ENCODE data around the gene FLOT2.
A peak's percentile ranks its signal among the peaks of the same experiment; 100 is the strongest.
"Not testable (repeated sequence)": the region's sequence is repeated elsewhere in the genome, so short reads cannot be mapped to it uniquely, and the experiment has no call there.

The FLOT2 gene

DNA sequence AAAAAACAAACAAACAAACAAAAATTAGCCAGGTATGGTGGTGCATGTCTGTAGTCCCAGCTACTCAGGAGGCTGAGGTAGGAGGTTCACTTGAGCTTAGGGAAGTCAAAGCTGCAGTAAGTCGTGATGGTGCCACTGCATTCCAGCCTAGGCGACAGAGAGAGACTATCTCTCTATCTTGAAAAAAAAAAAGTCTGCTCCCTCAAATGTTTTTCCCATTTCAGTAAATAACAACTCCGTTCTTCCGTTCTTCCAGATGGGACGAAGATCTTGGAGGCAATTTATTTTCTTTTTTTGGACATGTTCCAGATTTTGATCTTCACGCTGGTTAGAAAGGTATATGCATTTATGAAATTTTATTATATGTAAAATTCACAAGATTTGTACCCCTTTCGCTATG is 23.7 kb downstream of the FLOT2 start:
- no peak for DNase-seq (ENCODE audit: low spot score)

DNA sequence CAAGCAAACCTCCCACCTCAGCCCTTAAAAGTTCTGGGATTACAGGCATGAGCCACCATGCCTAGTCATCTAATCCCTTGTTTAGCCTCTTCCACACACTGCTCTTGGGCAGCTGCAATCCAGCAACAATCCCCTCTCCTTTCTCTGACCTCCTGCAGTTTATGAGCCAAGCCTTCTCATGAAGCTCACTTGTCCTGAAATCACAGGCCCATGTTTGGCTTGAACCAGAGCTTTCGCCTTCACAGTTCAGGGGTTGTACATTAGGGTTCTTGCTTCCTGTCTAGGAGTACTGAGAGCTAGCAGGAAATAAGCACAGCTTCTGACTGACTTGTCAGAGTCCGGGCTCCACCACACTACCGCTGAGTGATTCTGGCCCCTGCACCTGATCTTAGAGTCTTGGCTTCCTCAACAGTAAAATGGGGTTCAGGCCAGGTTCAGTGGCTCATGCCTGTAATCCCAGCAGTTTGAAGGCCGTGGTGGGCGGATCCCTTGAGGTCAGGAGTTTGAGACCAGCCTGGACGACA is 26.4 kb downstream of the FLOT2 start:
- DNase-seq (ENCODE audit: low spot score), result no peak

DNA sequence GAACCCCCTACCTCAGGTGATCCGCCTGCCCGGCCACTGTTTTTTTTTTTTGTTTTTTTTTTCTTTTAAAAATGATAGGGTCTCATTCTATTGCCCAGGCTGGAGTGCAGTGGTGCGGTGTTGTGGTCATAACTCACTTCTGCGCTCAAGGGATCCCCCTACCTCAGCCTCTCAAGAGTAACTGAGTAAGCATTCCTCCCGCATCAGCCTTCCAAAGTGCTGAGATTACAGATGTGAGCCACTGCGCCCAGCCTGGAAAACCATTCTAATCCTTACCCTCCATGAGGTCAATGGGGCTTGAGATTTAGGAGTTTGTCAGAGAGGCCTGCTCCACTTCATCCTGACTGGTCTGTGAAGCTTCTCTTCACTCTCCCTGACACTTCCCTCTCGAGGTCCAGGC is 30.3 kb downstream of the FLOT2 start:
- no peak for DNase-seq (ENCODE audit: low spot score)

DNA sequence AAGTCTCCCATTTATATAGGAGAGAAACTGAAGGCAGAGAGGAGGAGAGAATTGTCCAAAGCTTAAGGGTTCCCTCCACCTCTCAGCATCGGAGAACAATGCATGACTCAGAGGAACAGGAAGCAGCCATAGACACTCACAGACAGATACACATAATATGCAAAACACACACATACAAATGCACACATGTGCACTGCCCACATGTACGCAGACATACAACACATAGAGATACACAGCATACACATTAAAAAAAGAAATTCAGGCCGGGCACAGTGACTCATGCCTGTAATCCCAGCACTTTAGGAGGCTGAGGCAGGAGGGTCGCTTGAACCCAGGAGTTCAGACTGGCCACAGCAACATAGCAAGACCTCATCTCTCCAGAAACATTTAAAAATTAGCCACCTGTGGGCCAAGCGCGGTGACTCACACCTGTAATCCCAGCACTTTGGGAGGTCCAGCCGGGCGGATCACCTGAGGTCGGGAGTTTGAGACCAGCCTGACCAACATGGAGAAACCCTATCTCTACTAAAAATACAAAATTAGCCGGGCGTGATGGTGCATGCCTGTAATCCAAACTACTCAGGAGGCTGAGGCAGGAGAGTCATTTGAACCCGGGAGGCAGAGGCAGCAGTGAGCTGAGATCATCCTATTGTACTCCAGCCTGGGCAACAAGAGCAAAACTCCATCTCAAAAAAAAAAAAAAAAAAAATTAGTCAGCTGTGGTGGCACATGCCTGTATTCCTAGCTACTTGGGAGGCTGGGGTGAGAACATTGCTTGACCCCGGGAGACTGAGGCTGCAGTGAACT is 31.4 kb downstream of the FLOT2 start:
- no peak for DNase-seq (ENCODE audit: low spot score)

DNA sequence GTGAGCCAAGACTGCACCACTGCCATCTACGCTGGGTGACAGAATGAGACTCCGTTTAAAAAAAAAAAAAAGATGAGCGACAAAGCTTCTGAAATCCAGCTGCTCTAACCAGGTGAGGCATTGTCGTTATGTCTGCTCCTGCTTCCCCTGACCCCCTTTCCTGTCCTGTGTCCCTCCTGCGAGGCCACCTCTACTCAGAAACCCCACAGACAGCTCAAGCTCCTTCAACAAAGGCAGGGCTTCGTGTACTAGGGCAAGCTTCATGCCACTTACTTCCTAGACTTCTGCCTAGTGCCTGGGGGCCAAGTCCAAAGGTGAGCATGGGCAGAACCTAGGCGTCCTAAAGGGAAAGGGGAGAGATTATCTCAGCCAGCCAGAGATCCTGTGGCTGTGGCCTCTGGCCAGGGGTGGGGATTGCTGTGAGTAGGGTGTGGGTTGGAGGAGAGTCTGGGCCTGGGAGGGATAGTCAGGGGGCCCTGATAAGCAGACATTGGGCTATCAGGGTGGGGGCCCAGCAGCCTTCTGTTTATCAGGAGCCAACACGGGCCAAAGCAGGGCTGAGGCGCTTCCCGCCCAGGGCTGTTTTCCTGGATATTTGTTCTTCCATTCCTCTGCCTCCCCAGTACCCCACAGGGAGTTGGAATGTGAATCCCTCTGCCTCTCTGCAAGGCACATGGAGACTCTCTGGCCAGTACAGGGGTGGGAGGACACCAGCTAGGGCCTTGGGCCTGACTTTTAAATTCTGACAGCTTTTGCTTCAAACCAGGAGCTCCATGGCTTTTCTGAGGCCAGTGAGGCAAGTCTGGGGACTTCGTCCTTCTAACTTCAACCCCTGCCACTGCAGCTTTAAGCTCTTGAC is 32.3 kb downstream of the FLOT2 start:
- no peak for DNase-seq (ENCODE audit: low spot score)

DNA sequence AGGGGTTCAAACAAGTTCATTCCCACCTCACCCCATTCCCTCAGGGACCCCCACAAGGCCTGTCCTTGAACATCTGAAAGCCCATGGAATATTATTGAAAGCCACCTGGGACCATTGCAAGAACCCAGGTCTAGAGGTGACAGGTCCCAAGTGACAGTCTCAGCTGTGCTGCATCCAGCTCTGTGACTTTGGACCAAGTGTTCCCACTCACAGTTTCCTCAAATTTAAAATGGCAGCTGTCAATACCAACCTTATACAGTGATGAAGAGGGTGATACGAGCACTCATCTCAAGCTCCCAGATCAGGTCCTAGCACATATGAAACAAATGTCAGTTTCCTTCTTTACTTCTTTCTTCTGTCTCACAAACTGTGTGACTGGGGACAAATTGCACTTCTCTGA is 33.6 kb downstream of the FLOT2 start:
- DNase-seq (ENCODE audit: low spot score), result no peak

DNA sequence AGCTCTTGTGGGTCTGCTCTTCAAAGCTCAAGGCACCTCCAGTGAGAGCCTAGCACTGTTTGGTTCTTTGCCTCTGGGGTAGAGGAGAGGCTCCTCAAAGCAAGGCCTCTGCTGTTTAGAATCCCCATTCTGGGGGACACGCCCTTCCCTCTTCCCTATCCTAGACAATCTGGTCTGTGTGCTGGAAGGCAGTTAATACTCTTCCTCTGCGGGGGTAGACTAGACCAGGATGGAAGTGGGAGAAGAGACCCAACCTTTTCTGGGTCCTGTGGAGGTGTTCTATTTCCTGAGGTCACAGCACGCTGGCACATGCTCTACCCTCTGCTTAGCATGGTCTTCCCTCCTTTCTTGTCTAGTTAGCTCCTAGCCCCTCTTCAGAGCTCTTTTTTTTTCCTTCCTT is 35.0 kb downstream of the FLOT2 start:
- no peak for DNase-seq (ENCODE audit: low spot score)

DNA sequence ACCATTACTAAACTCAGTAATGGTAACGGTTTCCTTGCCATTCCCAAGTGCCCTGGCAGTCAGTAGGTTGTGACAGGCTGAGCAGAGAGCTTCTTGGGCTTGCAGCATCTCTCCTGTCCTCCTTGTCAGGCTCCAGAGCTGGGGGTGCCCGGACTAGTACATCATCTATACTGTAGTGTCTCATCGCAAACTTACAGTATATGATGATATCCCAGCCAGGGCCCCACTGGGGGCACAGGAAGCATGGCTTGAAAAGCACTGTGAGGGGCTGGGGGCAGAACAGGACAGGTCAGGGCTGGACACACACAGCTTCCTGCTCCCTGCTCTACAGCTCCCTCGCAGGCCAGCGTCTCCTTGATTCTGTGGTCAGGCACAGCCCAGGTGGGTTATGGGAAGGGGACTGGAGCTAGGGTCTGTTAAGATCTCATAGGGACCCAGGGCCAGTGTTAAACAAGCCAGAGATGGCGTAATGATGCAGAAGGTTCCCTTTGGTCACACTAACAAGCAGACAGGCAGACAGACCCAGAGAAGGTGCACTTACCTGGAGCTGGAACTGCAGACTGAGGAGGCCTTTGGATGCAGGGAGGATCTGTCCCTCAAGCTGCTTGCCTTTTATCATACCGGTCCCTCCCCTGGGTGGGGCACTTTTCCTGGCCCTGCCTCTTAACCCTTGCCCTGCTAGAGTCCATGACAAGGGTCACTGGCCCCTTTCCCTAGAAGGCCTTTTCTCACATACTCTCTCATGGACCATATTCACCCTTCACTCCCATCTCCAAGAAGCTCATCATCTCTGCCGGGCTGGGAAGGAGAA is 35.9 kb downstream of the FLOT2 start:
- no peak for DNase-seq (ENCODE audit: low spot score)

DNA sequence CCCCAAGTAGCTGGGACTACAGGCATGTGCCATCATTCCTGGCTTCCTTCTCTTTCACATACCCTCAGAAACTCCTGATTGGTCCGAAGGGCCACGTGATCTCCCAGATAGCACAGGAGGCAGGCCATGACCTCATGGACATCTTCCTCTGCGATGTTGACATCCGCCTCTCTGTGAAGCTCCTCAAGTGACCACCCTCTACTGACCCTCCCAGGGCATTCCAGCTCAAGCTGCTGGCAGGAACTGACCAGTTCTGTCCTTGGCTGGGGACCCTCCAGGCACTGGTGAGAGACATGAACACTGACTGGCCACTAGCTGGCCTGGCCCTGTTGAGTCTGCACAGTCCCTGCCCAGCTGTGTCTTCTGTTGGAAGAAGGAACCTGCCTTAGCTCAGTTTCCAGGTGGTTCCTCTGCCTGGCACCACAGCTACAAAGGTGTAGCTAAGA is 37.1 kb downstream of the FLOT2 start:
- DNase-seq (ENCODE audit: low spot score), result no peak

DNA sequence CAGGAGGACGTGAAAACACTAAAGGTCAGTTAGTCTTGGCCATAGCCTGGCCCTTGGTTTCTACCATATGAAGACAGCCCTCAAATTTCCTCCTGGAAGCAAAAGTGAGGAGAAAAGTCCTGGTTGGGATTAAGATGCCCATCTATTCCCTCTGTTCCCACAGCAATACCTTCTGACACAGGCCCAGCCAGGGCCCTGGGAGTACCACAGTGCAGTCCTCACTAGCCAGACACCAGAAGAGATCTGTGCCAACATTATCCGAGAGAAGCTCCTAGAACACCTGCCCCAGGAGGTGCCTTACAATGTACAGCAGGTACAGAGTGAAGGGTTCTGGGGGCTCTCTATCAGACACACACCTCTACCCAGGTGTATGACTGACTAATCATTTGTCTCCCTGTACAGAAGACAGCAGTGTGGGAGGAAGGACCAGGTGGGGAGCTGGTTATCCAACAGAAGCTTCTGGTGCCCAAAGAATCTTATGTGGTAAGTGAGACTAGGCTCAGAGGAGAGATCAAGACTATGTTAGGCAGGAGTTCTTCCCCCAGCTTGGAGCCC is 38.7 kb downstream of the FLOT2 start:
- no peak for DNase-seq (ENCODE audit: low spot score)

DNA sequence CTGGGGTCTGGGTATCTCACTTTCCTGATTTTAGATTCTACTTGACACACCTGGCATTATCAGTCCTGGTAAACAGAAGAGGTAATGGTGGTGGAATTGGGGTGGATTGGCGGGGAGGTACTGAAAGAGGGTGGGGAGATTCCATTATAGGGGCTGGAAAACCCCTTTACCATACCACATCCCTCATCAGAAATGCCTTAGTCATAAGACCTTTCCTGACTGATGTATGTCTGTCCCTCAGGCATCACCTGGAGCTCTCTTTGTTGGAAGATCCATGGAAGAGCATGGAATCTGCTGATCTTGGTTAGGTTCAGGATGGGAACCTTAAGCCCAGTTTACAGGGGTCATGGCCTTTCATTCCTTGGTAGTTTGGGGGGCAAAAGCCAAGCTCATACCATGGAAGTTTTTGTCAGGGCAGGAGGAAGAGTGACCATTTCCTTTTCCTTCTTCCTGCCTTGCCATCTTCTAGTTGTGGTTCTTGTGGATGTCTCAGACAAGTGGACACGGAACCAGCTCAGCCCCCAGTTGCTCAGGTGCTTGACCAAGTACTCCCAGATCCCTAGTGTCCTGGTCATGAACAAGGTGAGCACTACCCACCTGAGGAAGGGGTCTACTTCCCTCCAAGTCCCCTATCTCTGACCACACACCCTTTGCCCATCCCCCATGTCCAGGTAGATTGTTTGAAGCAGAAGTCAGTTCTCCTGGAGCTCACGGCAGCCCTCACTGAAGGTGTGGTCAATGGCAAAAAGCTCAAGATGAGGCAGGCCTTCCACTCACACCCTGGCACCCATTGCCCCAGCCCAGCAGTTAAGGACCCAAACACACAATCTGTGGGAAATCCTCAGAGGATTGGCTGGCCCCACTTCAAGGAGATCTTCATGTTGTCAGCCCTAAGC is 39.4 kb downstream of the FLOT2 start:
- DNase-seq (ENCODE audit: low spot score), result no peak

DNA sequence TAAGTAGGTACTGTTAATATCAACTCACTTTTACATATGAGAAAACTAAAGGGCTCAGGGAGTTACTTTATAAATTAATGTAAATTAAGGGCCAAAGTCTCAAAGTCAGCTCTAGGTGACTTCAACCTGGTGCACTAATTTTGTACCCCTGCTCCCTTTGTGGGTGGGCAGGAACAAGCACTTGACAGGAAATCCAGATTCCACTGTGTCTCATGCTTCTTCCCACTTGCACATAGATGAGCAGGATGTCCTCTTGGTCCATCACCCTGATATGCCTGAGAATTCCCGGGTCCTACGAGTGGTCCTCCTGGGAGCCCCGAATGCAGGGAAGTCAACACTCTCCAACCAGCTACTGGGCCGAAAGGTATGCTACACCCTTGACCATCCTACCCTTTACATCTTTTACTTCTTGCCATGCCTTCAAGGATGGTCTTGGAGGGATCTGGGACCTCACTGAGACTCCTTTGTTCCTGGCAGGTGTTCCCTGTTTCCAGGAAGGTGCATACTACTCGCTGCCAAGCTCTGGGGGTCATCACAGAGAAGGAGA is 41.4 kb downstream of the FLOT2 start:
- no peak for DNase-seq (ENCODE audit: low spot score)

DNA sequence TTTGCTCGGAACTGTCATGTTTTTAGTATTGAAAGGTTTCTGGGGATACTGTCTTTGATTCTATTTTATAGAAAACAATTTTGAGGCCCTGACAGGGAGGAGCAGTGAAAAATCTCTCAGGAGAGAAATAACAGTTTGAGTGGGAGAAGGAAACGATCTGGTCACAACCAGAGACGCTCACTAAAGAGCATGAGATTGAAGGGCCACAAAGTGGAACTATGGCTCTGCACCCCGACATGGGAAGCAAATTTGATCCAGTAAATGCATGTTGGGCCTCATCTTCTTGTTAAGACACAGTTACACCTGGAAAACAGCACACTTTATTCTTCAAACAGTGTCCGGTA is 42.2 kb downstream of the FLOT2 start:
- no peak for DNase-seq (ENCODE audit: low spot score)

DNA sequence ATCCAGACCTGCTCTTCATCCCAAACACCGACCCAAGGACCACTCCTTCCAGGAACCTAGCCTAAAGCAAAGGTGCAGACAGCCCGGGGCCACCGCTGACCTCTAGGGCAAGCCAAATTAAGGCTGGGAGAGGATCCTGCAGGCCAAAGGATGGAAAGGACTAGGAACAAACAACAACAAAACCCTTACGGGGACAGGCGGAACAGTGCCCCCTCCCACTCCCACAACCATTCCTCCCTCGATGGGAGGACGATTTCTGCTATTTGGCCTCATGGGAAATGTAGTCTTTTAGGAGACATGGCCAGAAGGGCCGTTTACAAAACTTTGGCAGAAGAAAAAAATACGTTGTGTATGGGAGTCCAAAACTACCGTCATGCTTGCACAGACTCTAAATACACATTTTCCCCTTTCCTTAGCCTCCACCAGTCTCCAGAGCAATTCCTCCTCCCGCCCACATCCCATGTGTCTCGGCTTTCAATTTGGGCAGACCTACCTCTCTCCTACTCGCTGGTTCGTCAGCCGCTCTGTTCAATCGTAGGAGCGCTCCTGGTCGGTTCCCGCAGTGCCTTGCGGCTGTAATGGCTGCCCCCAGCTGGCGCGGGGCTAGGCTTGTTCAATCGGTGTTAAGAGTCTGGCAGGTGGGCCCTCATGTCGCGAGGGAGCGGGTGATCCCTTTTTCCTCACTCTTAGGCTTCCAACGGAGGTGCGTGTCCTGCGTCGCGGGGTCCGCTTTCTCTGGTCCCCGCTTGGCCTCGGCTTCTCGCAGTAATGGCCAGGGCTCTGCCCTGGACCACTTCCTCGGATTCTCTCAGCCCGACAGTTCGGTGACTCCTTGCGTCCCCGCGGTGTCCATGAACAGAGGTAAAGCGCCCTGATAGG is 42.8 kb downstream of the FLOT2 start, which contains the start of gene ERAL1:
TSS of gene ERAL1 (plus strand) at position 560 of the 879 bp plus-strand sequence. CDS start at position 579, 19 bp downstream.
- peak; percentile 89 for DNase-seq (ENCODE audit: low spot score)

DNA sequence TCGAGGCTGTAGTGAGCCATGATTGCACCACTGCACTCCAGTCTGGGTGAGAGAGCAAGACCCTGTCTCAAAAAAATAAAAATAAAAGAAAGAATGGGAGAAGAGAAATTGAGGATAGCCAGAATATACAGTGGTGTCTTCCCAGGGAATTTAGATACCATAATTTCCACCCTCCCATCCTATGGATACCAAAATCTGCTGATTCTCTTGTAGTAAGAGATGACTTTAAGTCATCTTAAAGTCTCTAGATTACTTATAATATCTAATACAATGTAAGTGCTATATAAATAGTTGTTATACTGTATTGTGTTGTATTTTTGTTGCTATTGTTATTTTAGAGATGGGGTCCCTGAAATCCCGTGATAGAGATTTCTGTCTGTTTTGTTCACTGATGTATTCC is 44.2 kb downstream of the FLOT2 start:
- DNase-seq (ENCODE audit: low spot score), result no peak

DNA sequence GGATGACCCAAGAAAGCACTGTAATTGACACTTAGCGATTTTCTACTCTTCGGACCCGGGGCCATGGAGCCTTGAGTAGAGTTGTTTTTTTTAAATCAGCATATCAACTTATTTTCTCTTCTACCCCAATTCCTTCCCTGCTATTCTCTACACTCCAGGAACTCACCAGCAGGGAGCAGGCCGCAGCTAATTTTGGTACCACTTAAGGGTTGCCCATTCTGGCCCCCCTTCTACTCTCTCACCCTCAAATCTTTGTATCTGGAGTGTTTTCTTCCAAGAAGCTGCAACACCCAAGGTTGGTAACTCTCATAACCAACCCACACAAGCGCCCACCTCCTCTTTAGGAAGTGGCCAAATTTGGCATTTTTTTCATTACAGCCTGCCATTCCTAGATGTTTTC is 48.3 kb downstream of the FLOT2 start:
- DNase-seq (ENCODE audit: low spot score), result no peak

DNA sequence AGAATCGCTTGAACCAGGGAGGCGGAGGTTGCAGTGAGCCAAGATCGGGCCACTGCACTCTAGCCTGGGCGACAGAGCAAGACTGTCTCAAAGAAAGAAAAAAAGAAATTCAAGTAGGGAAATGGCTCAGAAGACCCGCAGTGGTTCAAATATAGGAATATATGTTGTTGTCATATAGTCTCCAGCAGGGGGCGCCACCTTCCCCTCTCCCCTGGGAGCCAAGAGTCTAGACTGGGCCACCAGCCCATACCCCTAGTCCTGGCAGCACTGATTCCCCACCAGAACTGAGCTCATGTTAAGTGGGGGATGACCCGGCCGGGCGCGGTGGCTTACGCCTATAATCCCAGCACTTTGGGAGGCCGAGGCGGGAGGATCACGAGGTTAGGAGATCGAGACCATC is 48.9 kb downstream of the FLOT2 start:
- not testable (repeated sequence) for DNase-seq (ENCODE audit: low spot score)

DNA sequence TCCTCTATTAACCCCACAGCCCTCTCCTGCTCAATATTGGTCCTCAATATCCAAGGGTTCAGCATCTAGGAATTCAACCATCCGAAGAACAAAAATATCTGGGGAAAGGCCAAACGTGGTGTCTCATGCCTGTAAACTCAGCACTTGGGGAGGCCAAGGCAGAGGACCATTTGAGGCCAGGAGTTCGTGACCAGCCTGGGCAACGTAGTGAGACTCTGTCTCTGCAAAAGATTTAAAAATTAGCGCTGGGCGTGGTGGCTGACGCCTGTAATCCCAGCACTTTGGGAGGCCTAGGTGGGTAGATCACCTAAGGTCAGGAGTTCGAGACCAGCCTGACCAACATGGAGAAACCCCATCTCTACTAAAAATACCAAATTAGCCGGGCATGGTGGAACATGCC is 50.8 kb downstream of the FLOT2 start:
- not testable (repeated sequence) for DNase-seq (ENCODE audit: low spot score)

DNA sequence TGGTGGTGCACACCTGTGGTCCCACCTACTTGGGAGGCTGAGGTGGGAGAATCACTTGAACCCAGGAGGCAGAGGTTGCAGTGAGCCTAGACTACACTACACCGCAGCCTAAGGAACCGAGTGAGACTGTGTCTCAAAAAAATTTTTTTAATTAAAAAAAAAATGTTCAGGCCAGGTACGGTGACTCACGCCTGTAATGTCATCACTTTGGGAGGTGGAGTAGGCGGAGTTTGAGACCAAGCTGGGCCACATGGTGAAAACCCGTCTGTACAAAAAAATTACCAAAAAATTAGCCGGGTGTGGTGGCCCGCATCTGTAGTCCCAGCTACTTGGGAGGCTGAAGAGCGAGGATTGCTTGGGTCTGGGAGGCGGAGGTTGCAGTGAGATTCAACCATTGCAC is 51.3 kb downstream of the FLOT2 start:
- DNase-seq (ENCODE audit: low spot score), result no peak

DNA sequence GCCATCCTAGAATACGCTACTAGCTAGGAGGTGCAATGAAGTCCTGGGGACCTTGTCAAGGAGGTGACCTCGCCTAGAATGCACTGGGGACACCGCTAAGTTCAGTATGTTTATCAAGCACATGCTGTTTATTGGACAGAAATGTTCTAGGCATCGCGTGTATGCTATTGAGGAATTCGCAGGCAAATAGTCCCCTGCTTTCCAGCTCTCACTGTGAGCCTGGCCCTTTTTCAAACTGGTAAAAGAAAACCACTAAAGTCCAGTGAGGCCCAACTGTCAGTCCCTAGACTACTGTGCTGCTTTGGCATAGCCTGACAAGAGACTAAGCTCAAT is 53.8 kb downstream of the FLOT2 start:
- DNase-seq (ENCODE audit: low spot score), result no peak

All from pons (tissue), 1 donor.